Lower leg skin (tissue), 4 donors: ENCODE data around the gene SOHLH1. TPM values are rescaled to one million over a fixed set of nuclear protein-coding genes. Genes with fewer than 3 reads are reported as not detected.

Experiments used
- DNase-seq, 2 donors: peaks; one replicate each; pipeline ENCODE4 v3.0.0-alpha.2; 2019; ENCODE audit warnings: low spot score in 2 of 2
- H3K4me3 ChIP-seq: fragments of 200-600 bp; sonication (generic); 2 replicates; pipeline ENCODE4 v1.5.1; 2017; ENCODE audit warnings: mild to moderate bottlenecking, low read depth; ENCODE audit not compliant: poor library complexity, severe bottlenecking
- CTCF ChIP-seq, 3 donors: fragments of 450-650 bp; IDR thresholded peaks; one replicate each; pipeline ENCODE4 v1.5.1; 2016; ENCODE audit warnings: antibody characterized with exemption in 3 of 3, mild to moderate bottlenecking in 3 of 3, moderate library complexity in 2 of 3
- POLR2A ChIP-seq, 2 donors: fragments of 450-650 bp; IDR thresholded peaks; one replicate each; pipeline ENCODE4 v1.6.1; 2016 to 2017; ENCODE audit warnings: antibody characterized with exemption in 2 of 2, mild to moderate bottlenecking in 1 of 2, moderate library complexity in 1 of 2
- WGBS, 2 donors: methylation state at CpG; one replicate each; pipeline ENCODE4 v1.1.5; 2018; 5-methylcytosine and 5-hydroxymethylcytosine counted together
- intact Hi-C: fragments of 100-400 bp; cut with DNase I; formaldehyde crosslinking; loops from one replicate; pipeline ENCODE4 v1.15.0; 2023; ENCODE audit warnings: low total_unique reads
- total RNA-seq, 4 donors: library from RNA; depleted of rRNA; stranded (reverse); fragments of >200 nt; gene quantifications; one replicate each; pipeline ENCODE4 v1.1.0, GENCODE V29; 2016

SOHLH1 gene
- total RNA-seq, 4 donors from 2014 or later: 0.71 TPM; not detected in 3

- 86 to 94% methylated on average over 11 of the region's 19 CpGs for WGBS, 2 donors
- TF ChIP-seq CTCF (IDR thresholded peaks at IDR 0.05): no peak
- no peak for TF ChIP-seq POLR2A (IDR thresholded peaks at IDR 0.05)
- no peak overlapping the region for H3K4me3 ChIP-seq
- no peak for DNase-seq
- intact Hi-C loops: no loop called here
These were observed 8.3 kb downstream of the SOHLH1 start for GRCh38 chr9:135690836-135691570.

- TF ChIP-seq POLR2A (IDR thresholded peaks at IDR 0.05) (no peak), CTCF (IDR thresholded peaks at IDR 0.05) (no peak)
- no peak for DNase-seq
- H3K4me3 ChIP-seq: no peak overlapping the region
- 66 to 72% methylated on average over 10 of the region's 10 CpGs for WGBS, 2 donors
- intact Hi-C loops: no loop called here
These were observed 10.3 kb downstream of the SOHLH1 start for GRCh38 chr9:135689011-135689410.

- WGBS, 2 donors: 83 to 90% methylated on average over 11 to 14 of the region's 15 CpGs
- TF ChIP-seq POLR2A (IDR thresholded peaks at IDR 0.05) (no peak), CTCF (IDR thresholded peaks at IDR 0.05) (no peak)
These were observed 12.1 kb downstream of the SOHLH1 start for GRCh38 chr9:135687216-135687615.

GRCh38 chr9:135684691-135685090 is 14.6 kb downstream of the SOHLH1 start:
- no peak for TF ChIP-seq POLR2A (IDR thresholded peaks at IDR 0.05)
- no peak for TF ChIP-seq CTCF (IDR thresholded peaks at IDR 0.05)
- intact Hi-C loops: no loop called here
- no peak for DNase-seq
- 68 to 75% methylated on average over 15 to 16 of the region's 17 CpGs for WGBS, 2 donors
- H3K4me3 ChIP-seq: no peak overlapping the region

More at GRCh38 chr9:135687216-135687615, 12.1 kb downstream of the SOHLH1 start:
- no peak overlapping the region for H3K4me3 ChIP-seq
- DNase-seq: no peak
- intact Hi-C loops: no loop called here

GRCh38 chr9:135683401-135684034 is 15.8 kb downstream of the SOHLH1 start:
- no peak for TF ChIP-seq POLR2A (IDR thresholded peaks at IDR 0.05)
- no peak for TF ChIP-seq CTCF (IDR thresholded peaks at IDR 0.05)
- no peak for DNase-seq
- intact Hi-C loops: no loop called here
- WGBS, 2 donors: 49 to 59% methylated on average over 15 of the region's 15 CpGs
- H3K4me3 ChIP-seq: no peak overlapping the region
